Activated CD8-positive, alpha-beta memory T cell treated with anti-CD3 and anti-CD28 coated beads, Interleukin-2, amount 50 U/mL, for 4 hours (primary cell): ENCODE measurements around the gene NDST4.

Experiments used
- DNase-seq: peaks from one replicate; pipeline ENCODE4 v3.0.0-alpha.2; 2020

NDST4 gene

DNA sequence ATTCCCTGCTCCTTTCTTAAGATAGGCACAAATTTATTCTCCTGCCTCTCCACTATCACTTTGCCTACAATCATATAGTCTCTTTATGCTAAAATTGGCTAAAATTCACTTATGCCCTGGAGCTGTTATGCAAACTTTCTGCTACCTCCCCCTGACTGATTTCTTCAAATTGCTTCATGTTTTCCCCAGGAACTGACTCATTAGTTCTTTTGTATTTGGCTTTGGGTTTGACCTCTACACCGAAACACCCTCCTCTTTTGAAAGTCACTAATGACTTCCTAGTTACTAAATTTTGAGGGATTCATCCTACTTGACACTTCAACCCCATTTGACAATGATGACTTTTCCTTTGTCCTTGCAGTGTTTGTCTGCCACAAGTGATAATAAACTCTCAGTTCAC lies 222.6 kb downstream of the NDST4 start:
- DNase-seq, result no peak

DNA sequence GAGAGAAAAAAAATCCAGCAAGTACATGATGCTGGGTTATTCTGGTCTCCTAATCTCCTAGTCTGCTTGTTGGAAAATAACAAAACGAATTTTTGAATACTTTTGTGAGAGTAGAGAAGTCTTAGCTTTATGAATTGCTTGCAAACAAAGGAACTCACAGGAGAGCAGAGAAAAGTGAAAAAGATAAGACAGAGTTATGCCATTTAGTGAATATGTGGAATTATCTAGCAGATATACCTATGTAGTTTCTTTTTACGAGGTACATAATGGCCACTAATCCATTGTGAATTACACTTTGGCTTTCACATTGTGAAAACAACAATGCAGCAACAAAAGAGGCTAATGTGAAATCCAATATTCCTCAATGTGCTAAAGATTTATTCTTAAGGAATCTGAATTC lies 226.7 kb downstream of the NDST4 start:
- no peak for DNase-seq

DNA sequence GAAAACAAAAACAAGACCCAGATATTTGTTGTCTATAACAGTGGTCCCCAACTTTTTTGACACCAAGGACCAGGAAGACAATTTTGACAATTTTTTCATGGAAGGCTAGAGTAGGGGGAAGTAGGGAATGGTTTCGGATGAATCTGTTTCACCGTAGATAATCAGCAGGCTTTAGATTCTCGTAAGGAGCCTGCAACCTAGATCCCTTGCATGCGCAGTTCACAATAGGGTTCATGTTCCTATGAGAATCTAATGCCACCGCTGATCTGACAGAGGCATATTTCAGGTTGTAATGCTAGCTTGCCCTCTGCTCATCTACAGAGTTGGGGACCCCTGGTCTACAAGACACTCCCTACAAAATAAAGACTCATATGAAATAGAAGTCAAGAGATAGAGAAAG lies 229.8 kb downstream of the NDST4 start:
- DNase-seq, result no peak

DNA sequence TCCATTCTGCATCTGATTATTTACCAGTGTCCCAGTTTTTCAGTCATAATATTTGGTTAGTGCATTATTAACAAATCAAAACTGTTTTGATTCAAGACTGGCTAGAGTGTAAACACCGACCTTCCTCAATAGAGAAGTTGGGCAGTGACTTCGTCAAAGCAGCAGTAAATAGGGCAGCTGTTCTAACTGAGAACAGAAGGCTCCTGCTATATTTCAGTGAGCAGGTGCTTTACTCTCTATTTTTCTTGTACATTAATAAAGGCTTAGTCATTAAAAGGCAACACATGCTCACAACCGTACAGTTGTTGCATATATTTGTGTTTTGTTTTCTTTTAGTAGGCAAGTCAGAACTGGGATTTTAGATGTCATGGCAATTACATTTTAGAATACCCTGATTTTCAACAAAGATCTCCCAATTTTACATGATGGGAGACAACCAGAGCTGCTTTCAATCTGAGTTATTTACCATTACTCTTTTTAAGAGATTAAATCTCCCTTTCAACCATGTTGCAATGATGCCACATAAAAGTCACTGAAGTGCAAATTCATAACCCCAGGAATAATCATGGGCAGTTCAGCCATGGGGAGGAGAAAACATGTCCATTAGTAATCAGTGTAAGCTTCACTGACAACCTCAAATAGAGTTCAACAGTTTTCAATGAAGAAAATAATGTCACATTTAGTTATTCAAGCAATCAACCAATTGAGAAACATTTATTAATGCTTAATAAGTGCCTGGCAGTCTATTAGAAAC lies 233.3 kb downstream of the NDST4 start:
- no peak for DNase-seq

DNA sequence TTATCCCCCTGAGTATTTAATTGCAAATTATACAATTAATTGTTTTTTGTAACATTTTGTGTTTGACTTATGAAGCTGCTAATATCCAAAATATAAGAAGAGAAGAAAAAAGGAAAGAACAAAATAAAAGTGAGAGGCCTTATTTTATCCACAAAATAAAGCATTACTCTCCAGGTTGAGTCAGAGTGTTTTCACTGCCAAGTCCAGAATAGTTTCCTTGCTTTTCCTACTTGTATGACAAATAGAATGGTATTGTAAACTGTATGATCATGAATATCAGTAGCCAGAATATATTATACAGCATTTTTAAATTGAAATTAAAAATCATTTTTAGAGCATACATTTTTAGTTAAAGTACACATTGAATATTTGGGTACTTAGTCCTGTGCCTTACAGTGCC lies 237.8 kb downstream of the NDST4 start:
- DNase-seq, result no peak

DNA sequence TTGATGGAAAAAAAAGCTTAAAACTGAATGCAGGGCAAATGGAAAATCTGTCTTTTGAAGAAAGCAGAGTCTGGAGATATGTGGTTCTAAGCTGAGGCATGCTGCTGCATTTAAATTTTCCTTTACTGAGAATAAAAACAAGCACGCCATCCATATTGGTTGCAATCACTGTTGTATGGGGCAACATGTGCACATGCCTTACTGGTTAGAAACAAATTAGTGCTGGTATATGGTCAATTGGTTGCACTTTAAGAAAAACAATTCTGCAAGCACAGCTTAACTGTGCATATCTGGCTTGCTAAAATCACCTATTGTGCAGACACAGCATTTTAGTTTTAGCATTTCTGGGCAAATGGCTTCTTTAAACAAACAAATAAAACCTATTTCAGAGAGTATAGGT lies 239.1 kb downstream of the NDST4 start:
- DNase-seq, result no peak

DNA sequence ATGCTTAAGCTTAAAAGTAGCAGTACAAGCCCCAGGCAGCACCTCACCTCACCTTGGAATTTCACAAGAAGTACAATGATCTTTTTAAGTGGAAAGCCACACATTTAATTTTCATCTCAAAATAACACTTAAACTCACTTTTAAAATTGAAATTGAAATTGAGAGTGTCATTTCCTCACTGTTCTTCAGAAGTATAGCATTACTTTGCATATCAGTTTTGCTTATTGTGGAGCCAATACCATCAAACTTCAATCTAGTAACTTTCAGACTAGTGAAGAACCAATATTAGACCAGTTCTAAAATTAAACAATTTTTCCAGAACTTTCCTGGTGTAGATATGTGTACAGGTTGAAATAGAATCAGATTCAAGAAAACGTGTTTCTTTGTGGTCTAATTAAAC lies 242.4 kb downstream of the NDST4 start:
- DNase-seq, result no peak

DNA sequence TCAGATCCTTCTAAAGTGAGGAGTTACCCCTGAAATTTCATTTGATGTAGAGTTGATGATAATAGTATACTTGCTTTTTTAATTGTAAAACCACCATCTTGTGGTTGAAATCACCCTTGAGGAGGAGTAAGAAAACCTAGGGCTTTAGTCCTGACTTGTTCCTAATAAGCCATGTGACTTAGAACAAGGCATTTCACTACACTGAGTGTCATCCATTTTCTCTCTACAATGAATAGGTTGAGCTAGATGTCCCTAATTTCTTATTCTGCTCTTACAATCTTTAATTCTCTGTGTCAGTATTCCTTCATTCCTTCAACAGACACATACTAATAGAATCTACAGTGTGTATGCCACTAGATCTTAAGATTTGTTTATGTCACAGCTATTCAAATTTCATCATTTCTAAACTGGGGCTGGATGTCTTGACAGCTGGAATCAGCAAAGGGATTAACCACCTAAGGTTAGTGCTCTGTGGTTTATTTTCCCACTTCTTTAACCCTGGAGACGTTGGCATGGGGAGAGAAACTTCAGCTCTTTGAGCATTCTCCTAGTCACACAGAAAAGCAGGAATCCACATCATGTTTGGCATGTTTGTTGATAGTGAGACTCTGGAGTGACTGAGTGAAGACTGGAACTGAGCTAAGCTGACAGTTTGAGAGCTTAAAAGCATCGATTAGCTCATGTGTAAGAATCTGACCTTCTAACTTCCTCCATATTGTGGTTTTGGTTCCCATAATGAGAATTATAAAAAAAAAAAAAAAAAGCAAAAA lies 246.3 kb downstream of the NDST4 start:
- no peak for DNase-seq

DNA sequence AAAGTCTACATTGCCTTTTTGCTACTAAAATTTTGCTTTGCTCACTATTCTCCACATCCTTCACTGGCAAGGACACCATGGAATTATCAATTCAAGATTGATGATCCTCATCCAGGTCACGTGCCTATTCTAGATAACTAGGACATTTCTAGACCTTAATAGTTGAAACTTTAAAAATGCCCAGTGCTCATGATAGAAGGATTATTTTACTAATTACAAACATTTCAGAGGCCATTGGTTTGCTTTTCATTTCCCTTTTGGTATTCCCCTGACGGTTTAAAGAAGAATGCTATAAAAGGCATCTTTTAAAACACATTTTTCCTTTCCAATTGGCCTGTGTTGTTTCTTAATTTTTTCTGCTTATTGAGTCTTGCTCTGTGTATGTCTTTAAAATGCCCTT lies 249.4 kb downstream of the NDST4 start:
- DNase-seq, result no peak

DNA sequence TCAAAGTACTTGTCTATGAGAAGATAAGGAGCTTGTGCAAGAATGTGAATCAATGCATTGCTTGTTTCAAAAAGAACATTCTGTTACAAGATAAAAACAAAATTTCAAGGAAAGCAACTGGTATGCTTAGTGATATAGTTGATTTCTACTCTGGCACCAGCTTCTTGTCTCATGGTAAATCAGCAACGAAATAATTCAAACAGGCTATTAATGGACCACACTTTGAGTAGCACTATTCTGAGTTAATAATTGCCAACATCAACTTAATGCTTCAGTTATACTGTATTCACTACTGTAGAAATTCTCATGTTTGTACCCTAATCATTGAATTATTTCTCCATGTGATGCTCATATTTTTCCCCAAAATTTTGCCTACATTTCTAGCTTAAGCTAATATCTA lies 252.6 kb downstream of the NDST4 start:
- DNase-seq, result no peak

DNA sequence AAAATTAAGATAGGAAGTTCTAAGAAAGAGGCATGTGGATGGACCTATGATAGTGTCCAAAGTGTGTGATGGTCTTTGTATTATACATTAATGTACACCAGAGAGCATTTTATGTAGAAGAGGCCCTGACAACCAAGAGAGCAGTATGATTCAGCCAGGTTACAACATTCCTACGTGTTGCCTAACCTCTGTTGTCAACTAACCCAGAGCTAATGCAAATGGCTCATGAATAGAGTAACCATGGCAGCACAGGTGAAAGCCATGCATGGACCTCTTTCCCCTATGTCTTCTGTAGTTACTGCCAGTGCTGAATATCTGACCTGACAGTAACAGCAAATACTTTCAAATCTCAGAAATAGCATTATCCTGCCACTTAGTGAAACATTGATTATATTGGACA lies 255.6 kb downstream of the NDST4 start:
- no peak for DNase-seq

DNA sequence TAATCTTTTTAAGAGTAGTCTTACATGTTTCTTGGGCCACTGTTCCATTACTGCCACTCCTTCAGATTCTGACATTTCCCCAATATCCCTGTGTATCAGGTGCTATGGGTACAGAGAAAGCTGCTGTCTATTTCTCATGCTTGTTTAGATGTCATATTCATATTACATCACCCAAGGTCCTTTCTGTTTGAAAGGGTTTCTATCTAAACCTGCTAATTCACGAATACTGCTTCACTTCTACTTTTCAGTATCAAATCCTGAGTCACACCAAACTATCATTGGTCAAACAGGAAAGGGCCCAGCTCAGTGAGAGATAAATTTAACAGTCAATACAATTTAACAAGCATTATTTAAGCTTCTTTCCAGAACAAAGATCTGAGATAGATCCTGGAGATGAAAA lies 273.4 kb downstream of the NDST4 start:
- no peak for DNase-seq

DNA sequence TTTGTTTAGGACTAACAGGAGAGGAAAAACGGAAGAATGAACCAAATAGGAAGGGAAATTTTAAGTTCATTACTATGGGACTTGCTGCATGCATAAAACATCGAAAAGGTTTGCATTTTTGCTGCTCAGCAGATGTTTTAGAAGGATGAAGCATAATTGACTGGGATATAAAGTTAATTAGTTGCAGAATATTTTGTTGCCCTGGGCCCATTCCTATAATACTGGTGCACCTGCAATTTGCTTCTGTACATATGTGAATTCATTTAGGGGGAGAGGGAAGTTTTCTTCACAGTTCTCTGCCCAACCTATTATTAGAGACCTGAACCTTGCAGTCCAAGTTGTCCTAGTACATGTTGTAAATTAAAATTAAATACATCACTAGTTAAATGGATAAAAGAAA lies 282.8 kb downstream of the NDST4 start:
- no peak for DNase-seq

DNA sequence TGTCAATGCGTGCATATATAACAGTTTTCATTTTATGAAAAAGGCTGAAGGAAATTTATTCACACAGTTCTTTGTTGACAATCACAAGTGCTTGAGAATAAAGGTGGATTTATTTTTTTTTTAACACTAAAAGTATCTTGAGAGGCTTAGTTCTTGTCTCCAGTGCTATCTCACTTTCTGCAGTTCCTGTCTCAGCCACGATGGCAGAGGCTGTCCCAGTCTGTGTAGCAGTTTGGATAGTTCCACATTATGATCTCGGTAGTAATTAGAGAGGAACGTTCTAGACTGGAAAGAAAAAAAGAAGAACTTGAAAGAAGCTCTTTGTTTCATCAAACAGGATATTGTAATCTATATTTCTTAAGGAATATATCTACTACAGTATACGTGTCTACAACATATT lies 285.8 kb downstream of the NDST4 start:
- no peak for DNase-seq

DNA sequence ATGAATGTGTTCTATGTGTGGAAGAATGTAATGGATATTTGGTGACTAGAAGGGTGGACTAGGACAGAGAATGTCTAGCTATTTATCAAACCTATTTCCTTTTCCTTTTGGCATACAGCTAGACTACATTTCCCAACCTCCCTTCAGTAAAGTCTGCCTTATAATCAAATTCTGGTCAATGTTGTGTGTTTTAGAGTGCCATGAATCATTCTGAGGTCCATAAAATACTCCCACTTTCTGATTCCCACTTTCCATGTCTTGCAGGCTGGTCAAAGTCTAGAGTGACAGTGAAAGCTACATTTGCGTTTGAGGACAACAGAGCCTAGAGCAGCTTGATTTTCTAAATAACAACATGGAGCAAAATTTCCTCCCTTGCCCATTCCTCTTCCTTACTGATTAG lies 297.7 kb downstream of the NDST4 start:
- DNase-seq, result no peak

DNA sequence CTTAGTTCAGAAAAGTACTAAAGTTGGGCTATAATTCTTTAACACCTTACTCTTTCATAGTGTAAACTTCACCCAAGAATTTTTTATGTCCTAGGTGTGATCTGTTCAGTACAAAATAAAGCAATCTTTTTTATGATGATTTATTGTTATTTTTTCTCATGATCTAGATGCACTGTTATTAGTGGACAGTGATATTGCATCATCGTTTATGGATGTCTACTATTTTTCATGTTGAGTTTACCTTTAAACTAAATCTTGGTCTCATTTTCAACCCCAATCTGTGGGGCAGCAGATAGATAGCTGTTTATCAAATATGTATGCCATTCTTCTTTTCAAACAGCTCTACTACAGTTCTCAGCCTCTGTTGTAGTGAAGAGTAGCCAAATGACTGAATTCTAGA lies 299.5 kb downstream of the NDST4 start:
- no peak for DNase-seq

DNA sequence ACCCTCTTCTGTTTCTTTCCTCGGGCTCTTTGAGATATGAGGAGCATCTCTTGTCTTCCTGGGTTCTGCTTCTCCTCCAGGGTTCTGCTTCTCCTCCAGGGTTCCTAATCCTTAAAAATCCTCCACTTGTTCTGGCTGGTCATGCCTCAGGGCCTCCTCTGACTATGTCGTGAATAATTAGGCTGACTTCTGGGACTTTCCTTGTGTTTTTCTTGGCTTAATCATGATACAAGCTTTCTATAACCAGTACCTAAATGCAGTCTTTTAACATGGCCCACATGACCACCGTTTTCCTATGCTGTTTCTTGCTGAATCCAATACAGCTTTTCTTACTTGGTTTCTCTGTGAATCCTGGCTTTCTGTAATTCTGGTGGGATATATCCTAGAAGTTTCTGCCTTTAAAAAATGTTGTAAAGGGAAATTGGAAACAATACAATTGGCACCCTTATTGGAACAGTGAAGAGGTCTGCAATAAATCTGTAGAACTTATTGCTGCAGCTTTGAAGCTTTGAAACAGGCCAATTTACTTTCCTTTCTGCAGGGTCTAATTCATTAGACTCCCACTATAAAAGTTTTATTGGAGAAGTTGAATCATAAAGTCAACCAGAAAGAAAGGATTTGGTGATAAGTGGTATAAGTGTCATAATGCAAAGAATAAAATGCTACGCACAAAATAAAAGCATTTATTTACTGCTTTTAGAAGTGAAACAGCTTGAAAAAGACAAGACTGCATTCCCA lies 301.7 kb downstream of the NDST4 start:
- DNase-seq, result no peak

DNA sequence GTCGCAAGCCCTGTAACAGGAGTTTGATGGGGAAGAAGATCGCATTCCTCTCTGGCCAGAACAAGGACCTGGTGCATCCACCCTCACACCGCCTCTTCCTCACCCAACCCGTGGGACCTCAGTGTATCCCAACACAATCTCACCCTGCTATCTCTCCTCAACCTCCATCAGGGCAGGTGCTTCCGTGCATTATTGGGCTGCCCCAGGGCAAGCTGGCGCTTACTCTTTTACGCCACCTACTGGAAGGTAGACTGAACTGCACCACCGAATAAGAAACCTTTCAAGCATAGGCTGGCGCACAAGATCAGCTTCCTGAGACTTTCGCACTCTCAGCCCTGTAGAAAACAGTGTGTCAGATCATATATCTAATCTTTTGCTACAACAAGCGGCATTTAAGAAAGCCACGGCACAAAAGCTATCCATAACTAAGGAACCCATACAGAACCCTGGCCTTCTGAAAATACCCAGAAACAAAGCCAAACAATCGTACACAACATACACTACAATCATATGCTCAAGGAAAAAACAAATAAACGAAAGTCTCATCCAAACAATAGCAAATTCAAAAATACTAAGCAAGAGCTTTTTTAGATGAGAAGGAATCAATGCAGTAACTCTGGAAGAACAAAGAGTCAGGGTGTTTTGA lies 305.5 kb downstream of the NDST4 start:
- no peak for DNase-seq

DNA sequence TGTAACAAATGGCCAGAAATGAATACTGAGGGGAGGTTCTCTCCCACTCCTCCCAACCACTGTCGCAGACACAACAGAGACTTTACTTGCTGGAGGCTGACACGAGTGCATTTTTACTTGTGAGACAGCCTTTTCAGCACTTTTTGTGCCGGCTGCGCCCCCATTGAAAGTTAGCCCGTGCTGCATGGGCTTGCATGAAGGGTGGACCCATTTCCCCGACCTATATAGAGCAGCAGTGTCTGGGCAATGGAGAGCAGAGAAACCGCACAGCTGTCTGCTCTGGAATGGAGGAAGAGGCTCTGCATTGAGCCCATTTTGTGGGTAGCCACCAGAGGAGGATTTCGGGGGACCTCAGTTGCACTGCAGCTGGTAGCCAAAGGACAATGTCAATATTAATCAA lies 306.1 kb downstream of the NDST4 start:
- no peak for DNase-seq

DNA sequence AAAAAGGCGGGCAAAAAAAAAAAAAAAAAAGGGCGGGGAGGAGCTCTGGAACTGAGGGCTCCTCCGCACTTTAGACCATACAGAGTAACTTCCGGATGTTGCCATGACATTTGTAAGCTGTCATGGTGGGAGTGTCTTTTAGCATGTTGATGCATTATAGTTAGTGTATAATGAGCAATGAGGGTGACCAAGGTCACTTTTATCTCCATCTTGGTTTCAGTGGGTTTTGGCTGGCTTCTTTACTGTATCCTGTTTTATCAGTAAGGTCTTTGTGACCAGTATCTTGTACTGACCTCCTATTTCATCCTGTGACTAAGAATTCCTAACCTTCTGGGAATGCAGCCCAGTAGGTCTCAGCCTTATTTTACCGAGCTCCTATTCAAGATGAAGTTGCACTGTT lies 321.4 kb downstream of the NDST4 start:
- no peak for DNase-seq

DNA sequence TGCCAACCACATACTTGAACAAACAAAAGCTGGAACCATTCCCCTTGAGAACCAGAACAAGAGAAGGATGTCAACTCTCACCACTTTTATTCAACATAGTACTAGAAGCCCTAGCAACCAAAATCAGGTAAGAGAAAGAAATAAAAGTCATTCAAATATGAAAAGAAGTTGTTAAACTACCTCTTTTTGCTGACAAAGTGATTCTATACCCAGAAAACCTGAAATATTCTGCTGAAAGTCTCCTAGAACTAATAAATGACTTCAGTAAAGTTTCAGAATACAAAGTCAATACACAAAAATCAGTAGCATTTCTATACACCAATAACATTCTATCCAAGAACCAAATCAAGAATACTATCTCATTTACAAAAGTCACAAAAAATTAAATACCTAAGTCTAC lies 327.9 kb downstream of the NDST4 start:
- DNase-seq, result no peak

DNA sequence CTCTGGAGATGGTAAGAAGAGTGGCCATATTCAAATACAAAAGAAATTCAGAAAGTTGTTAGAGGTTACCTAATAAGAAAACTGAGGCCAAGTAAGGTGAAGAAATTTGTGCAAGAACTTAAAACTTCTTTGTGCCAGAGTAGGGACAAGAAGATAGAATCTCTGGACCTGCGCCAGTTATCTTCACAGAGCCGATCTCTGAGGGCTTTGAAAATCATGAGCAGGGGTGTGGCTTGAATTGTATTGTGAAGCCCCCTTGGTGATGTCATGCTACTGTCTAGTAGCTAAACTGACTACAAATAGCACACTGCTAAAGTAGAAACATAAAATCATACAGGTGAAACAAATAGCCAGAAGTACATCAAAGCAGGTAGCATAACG lies 330.2 kb downstream of the NDST4 start:
- no peak for DNase-seq

DNA sequence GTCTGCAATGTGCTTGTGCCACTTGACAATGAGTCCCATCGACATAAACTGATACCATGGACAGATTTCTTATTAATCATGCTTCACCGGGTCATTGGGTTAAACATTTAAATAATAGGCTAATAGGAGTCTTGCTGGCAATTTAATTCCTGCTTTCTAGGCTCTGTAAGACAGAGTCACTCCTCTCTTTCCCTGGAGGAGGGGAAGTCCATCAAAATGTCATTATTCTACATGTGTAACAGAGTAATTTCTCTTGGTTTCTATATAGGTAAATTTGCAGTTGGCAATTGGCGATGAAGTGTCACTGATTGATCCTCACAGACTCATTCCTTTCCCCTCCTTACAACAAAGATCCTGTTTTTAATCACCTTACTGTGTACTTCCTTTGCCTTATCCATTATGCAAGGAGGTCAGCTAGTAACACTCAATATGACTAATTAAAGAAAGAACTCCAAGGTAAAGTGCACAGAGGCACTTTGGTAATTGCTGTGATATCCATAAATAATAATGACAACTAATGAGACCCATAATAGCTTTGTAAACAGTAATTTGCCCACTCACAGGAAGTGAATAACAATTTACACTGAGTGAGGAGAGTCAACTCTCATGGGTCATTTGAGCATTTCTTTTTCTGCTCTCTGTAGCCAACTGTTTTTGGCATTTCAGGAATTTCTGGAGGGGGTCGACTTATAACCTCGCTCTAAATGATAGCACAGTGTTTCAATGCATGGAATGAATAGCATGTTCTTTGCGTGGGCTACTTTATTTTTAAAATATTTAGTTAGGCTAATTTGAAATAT lies 330.8 kb downstream of the NDST4 start:
- DNase-seq, result no peak
